GM12878 (cell line): Measurements from ENCODE around the gene ANXA5. TPM values are rescaled to one million over a fixed set of nuclear protein-coding genes. Genes with fewer than 3 reads are reported as not detected.
A peak's percentile ranks its signal among the peaks of the same experiment; 100 is the strongest.

Source experiments
- MTA3 ChIP-seq: IDR thresholded peaks from 2 replicates; pipeline ENCODE4 v1.6.1; 2012; ENCODE audit warnings: low read length, inconsistent platforms, borderline replicate concordance
- NR2F1 ChIP-seq: fragments of 450-650 bp; conservative IDR thresholded peaks from 2 replicates; pipeline ENCODE4 v1.6.1; 2017; ENCODE audit warnings: mild to moderate bottlenecking
- PML ChIP-seq: IDR thresholded peaks from 2 replicates; pipeline ENCODE4 v1.6.1; 2012; ENCODE audit warnings: low read length, inconsistent platforms
- RAD21 ChIP-seq: IDR thresholded peaks from 2 replicates; pipeline ENCODE4 v1.6.1; 2011; ENCODE audit warnings: mild to moderate bottlenecking, low read depth, low read length, moderate library complexity; ENCODE audit not compliant: insufficient read depth
- SMAD5 ChIP-seq: IDR thresholded peaks from 2 replicates; pipeline ENCODE4 v1.6.1; 2016; ENCODE audit warnings: antibody characterized with exemption, low read depth
- SMARCA5 ChIP-seq: fragments of 450-650 bp; IDR thresholded peaks from 2 replicates; pipeline ENCODE4 v1.6.1; 2017; ENCODE audit warnings: mild to moderate bottlenecking
- TAF1 ChIP-seq: IDR thresholded peaks from 2 replicates; pipeline ENCODE4 v1.6.1; 2011; ENCODE audit warnings: mild to moderate bottlenecking, low read depth, low read length, borderline replicate concordance
- TCF3 ChIP-seq: IDR thresholded peaks from 2 replicates; pipeline ENCODE4 v1.6.1; 2012; ENCODE audit warnings: low read depth, mild to moderate bottlenecking, low read length, borderline replicate concordance; ENCODE audit not compliant: insufficient read depth
- polyA plus RNA-seq, 11 experiments: library from polyadenylated mRNA; depleted of rRNA in 4 of 11; unstranded in 6 of 11; stranded (reverse) in 5 of 11; fragments of >200 nt; fragmentation: Nextera tagmentation in 4 of 11; fragmentation: Illumina TruSeq in 1 of 11; extraction: Ambion mirVana in 4 of 11; extraction: Trizol in 1 of 11; gene quantifications; 1 replicate in 1 of 11; 2 replicates in 10 of 11; pipeline versions ENCODE4 v1.2.1 to v1.2.3, GENCODE V29; 2011 to 2016; ENCODE audit warnings: inconsistent platforms in 2 of 11, missing spikeins in 2 of 11, low read depth in 1 of 11
- total RNA-seq, 4 experiments: library from RNA; depleted of rRNA in 3 of 4; stranded (reverse); fragments of >200 nt in 3 of 4; fragmentation: Illumina TruSeq in 1 of 4; extraction: Trizol in 1 of 4; gene quantifications; 2 replicates each; pipeline versions ENCODE4 v1.2.1 to v1.2.3, GENCODE V29; 2013 to 2021
- TF ChIP-seq, protein P1 (sequence below): fragments of 450-650 bp; IDR thresholded peaks from 2 replicates; pipeline ENCODE4 v1.6.1; 2018; ENCODE audit warnings: borderline replicate concordance, mild to moderate bottlenecking; ENCODE audit not compliant: partially characterized antibody
- TF ChIP-seq, protein P2 (sequence below): fragments of 450-650 bp; IDR thresholded peaks from 2 replicates; pipeline ENCODE4 v1.6.1; 2016; ENCODE audit warnings: mild to moderate bottlenecking, moderate library complexity, borderline replicate concordance
- TF ChIP-seq, protein P3 (sequence below): fragments of 450-650 bp; IDR thresholded peaks from 2 replicates; pipeline ENCODE4 v1.6.1; 2017; ENCODE audit warnings: mild to moderate bottlenecking, low read depth, inconsistent platforms; ENCODE audit not compliant: poor library complexity, severe bottlenecking
- TF ChIP-seq, protein P4 (sequence below): fragments of 450-650 bp; IDR thresholded peaks from 2 replicates; pipeline ENCODE4 v1.6.1; 2017; ENCODE audit warnings: antibody characterized with exemption, mild to moderate bottlenecking, moderate library complexity
- TF ChIP-seq, protein P5 (sequence below), 3 experiments: IDR thresholded peaks in 2 of 3; conservative IDR thresholded peaks in 1 of 3; 2 replicates each; pipeline ENCODE4 v1.5.1; 2011; ENCODE audit warnings: low read depth in 3 of 3, low read length in 3 of 3, mild to moderate bottlenecking in 3 of 3, control low read depth in 2 of 3, moderate library complexity in 2 of 3, inconsistent platforms in 1 of 3, mixed read lengths in 1 of 3; ENCODE audit not compliant: control insufficient read depth in 2 of 3, insufficient read depth in 1 of 3; ENCODE audit errors: extremely low read depth in 1 of 3

The ANXA5 gene
- total and polyA plus RNA-seq, 10 of the 15 experiments (the other 5 are each of a cell fraction or from before 2014, with no cell fraction given): 101 to 249 (median 169) TPM

DNA sequence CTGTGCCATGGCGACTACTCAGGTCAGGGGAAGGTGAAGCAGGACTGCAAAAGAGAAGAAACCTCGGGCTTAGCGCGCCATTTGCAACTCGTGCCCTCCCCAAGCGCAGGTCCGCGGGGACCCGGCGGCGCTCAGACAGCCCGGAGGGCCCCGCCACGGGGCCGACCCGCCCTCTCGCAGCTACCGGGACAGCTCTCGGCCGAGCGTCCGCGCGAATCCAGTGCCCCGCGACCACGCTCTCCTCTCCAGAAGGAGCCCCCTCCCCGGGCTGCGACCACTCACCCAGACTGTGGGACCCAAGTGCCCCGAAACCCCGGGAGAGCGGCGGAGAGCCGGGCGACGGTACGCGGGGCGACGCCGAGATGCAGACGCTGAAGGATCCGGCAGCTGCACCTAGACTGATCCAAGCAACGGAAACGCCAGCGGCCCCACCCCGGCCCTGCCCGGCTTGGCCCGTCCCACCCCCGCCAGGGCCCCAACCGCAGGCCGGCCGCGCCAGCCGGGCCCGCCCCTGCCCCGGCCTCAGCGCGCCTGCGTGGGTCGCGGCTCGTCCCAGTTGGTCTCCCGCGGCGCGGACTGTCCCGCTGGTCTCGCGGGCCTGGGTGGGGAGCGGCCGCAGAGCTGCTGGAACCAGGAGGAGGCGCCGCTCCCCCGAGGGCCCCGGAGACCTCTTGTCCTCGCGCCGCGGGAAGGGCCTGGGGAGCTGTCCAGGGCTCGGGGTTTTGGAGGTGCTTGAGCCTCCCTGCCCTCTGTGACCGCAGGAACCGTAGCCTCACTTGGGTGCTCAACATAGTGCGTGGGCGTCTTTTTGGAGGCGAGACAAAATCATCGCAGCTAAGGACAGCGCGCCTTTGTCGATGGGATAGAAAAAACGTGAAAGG lies at the start of gene ANXA5 (continued):
- TF ChIP-seq, protein P1, sequence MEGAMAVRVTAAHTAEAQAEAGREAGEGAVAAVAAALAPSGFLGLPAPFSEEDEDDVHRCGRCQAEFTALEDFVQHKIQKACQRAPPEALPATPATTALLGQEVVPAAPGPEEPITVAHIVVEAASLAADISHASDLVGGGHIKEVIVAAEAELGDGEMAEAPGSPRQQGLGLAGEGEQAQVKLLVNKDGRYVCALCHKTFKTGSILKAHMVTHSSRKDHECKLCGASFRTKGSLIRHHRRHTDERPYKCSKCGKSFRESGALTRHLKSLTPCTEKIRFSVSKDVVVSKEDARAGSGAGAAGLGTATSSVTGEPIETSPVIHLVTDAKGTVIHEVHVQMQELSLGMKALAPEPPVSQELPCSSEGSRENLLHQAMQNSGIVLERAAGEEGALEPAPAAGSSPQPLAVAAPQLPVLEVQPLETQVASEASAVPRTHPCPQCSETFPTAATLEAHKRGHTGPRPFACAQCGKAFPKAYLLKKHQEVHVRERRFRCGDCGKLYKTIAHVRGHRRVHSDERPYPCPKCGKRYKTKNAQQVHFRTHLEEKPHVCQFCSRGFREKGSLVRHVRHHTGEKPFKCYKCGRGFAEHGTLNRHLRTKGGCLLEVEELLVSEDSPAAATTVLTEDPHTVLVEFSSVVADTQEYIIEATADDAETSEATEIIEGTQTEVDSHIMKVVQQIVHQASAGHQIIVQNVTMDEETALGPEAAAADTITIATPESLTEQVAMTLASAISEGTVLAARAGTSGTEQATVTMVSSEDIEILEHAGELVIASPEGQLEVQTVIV: no peak
- TF ChIP-seq TAF1 (peak; percentile 96), SMARCA5 (no peak), NR2F1 (peak; percentile 85), RAD21 (peak; percentile 38; the same call in 1 of the 2 replicates), TCF3 (peak; percentile 71; the same call in 1 of the 2 replicates), SMAD5 (no peak), PML (0 out of 2 replicates have a peak, but pooled peaks have one; percentile 49), MTA3 (no peak)
- TF ChIP-seq, protein P2, sequence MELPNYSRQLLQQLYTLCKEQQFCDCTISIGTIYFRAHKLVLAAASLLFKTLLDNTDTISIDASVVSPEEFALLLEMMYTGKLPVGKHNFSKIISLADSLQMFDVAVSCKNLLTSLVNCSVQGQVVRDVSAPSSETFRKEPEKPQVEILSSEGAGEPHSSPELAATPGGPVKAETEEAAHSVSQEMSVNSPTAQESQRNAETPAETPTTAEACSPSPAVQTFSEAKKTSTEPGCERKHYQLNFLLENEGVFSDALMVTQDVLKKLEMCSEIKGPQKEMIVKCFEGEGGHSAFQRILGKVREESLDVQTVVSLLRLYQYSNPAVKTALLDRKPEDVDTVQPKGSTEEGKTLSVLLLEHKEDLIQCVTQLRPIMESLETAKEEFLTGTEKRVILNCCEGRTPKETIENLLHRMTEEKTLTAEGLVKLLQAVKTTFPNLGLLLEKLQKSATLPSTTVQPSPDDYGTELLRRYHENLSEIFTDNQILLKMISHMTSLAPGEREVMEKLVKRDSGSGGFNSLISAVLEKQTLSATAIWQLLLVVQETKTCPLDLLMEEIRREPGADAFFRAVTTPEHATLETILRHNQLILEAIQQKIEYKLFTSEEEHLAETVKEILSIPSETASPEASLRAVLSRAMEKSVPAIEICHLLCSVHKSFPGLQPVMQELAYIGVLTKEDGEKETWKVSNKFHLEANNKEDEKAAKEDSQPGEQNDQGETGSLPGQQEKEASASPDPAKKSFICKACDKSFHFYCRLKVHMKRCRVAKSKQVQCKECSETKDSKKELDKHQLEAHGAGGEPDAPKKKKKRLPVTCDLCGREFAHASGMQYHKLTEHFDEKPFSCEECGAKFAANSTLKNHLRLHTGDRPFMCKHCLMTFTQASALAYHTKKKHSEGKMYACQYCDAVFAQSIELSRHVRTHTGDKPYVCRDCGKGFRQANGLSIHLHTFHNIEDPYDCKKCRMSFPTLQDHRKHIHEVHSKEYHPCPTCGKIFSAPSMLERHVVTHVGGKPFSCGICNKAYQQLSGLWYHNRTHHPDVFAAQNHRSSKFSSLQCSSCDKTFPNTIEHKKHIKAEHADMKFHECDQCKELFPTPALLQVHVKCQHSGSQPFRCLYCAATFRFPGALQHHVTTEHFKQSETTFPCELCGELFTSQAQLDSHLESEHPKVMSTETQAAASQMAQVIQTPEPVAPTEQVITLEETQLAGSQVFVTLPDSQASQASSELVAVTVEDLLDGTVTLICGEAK: no peak
- TF ChIP-seq, protein P3, sequence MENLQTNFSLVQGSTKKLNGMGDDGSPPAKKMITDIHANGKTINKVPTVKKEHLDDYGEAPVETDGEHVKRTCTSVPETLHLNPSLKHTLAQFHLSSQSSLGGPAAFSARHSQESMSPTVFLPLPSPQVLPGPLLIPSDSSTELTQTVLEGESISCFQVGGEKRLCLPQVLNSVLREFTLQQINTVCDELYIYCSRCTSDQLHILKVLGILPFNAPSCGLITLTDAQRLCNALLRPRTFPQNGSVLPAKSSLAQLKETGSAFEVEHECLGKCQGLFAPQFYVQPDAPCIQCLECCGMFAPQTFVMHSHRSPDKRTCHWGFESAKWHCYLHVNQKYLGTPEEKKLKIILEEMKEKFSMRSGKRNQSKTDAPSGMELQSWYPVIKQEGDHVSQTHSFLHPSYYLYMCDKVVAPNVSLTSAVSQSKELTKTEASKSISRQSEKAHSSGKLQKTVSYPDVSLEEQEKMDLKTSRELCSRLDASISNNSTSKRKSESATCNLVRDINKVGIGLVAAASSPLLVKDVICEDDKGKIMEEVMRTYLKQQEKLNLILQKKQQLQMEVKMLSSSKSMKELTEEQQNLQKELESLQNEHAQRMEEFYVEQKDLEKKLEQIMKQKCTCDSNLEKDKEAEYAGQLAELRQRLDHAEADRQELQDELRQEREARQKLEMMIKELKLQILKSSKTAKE: no peak
- TF ChIP-seq, protein P4, sequence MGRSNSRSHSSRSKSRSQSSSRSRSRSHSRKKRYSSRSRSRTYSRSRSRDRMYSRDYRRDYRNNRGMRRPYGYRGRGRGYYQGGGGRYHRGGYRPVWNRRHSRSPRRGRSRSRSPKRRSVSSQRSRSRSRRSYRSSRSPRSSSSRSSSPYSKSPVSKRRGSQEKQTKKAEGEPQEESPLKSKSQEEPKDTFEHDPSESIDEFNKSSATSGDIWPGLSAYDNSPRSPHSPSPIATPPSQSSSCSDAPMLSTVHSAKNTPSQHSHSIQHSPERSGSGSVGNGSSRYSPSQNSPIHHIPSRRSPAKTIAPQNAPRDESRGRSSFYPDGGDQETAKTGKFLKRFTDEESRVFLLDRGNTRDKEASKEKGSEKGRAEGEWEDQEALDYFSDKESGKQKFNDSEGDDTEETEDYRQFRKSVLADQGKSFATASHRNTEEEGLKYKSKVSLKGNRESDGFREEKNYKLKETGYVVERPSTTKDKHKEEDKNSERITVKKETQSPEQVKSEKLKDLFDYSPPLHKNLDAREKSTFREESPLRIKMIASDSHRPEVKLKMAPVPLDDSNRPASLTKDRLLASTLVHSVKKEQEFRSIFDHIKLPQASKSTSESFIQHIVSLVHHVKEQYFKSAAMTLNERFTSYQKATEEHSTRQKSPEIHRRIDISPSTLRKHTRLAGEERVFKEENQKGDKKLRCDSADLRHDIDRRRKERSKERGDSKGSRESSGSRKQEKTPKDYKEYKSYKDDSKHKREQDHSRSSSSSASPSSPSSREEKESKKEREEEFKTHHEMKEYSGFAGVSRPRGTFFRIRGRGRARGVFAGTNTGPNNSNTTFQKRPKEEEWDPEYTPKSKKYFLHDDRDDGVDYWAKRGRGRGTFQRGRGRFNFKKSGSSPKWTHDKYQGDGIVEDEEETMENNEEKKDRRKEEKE: no peak
- TF ChIP-seq, protein P5, sequence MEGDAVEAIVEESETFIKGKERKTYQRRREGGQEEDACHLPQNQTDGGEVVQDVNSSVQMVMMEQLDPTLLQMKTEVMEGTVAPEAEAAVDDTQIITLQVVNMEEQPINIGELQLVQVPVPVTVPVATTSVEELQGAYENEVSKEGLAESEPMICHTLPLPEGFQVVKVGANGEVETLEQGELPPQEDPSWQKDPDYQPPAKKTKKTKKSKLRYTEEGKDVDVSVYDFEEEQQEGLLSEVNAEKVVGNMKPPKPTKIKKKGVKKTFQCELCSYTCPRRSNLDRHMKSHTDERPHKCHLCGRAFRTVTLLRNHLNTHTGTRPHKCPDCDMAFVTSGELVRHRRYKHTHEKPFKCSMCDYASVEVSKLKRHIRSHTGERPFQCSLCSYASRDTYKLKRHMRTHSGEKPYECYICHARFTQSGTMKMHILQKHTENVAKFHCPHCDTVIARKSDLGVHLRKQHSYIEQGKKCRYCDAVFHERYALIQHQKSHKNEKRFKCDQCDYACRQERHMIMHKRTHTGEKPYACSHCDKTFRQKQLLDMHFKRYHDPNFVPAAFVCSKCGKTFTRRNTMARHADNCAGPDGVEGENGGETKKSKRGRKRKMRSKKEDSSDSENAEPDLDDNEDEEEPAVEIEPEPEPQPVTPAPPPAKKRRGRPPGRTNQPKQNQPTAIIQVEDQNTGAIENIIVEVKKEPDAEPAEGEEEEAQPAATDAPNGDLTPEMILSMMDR (IDR thresholded peaks at IDR 0.05 in 2 of 3, conservative IDR thresholded peaks at IDR 0.05 in 1 of 3; ENCODE audit: control insufficient read depth in 2 of 3, extremely low read depth in 1 of 3, insufficient read depth in 1 of 3, low read depth in 3 of 3, low read length in 3 of 3): peak; percentile 1 to 54 (median 33); a peak in 3 of 6 replicates
